K562 (cell line): ENCODE data around the gene SYNJ2. TPM values are rescaled to one million over a fixed set of nuclear protein-coding genes. Genes with fewer than 3 reads are reported as not detected.

ENCODE experiments used
- ATAC-seq: fragments of 200-7000 bp; cut with Tn5 transposase; 3 replicates; pipeline ENCODE4 v1.9.1; 2020; ENCODE audit warnings: moderate library complexity
- BruUV-seq: library from RNA; stranded (reverse); fragments of 400-500 nt; replicated peaks from 2 replicates; lab custom pipeline; 2021; lab: Mats Ljungman, UMichigan
- CTCF ChIA-PET: fragments of 300-600 bp; formaldehyde crosslinking; extraction: SDS; loops from one replicate; lab custom pipeline; 2021; ENCODE audit warnings: low intra/inter-chr PET ratio; lab: Yijun Ruan, JAX
- POLR2A ChIA-PET: fragments of 300-600, 350-650 bp; sonication (Branson Sonifier 250); formaldehyde crosslinking; extraction: SDS; loops from one replicate; lab custom pipeline; 2021; ENCODE audit warnings: antibody characterized with exemption, inconsistent platforms; lab: Yijun Ruan, JAX
- DNase-seq, 4 experiments: peaks; one replicate each; pipeline versions ENCODE4 v3.0.0 to v3.0.0-alpha.2; 2011 to 2018; ENCODE audit warnings: low spot score in 3 of 4, mixed read lengths in 3 of 4; ENCODE audit errors: extremely low read depth in 1 of 4
- FAIRE-seq: peaks from 2 replicates; lab custom pipeline; 2011; peaks lifted over from hg19 to GRCh38; lab: Jason Lieb, UNC
- H2AFZ ChIP-seq: 2 replicates; pipeline ENCODE4 v1.6.0; 2011; ENCODE audit warnings: low read depth, low read length, control low read depth, inconsistent platforms
- H3K27ac ChIP-seq: fragments of 200-600 bp; 3 replicates; pipeline ENCODE4 v1.8.0; 2011; ENCODE audit warnings: low read depth, mild to moderate bottlenecking, control low read depth, inconsistent platforms, low read length, moderate library complexity, mixed read lengths; ENCODE audit errors: extremely low read depth
- H3K27me3 ChIP-seq, 2 experiments: fragments of 300-600 bp in 1 of 2; 2 replicates in 1 of 2; 3 replicates in 1 of 2; pipeline versions ENCODE4 v1.6.0 to v1.8.0; 2011; ENCODE audit warnings: inconsistent platforms in 2 of 2, low read length in 2 of 2, mild to moderate bottlenecking in 1 of 2, mixed read lengths in 1 of 2, moderate library complexity in 1 of 2; ENCODE audit not compliant: control insufficient read depth in 2 of 2, insufficient read depth in 2 of 2
- H3K36me3 ChIP-seq: fragments of 300-600 bp; 3 replicates; pipeline ENCODE4 v1.8.0; 2011; ENCODE audit warnings: mild to moderate bottlenecking, low read length, inconsistent platforms; ENCODE audit not compliant: control insufficient read depth, insufficient read depth
- H3K4me1 ChIP-seq, 2 experiments: fragments of 200-600 bp in 1 of 2; replicated peaks in 1 of 2; 2 replicates in 1 of 2; 3 replicates in 1 of 2; pipeline versions ENCODE4 v1.5.1 to v1.8.0; 2011; ENCODE audit warnings: inconsistent platforms in 2 of 2, low read length in 2 of 2, mild to moderate bottlenecking in 1 of 2, mixed read lengths in 1 of 2, moderate library complexity in 1 of 2; ENCODE audit not compliant: control insufficient read depth in 2 of 2, insufficient read depth in 2 of 2
- H3K4me2 ChIP-seq: 2 replicates; pipeline ENCODE4 v1.6.1; 2011; ENCODE audit warnings: low read length, control low read depth, inconsistent platforms, mixed read lengths; ENCODE audit not compliant: insufficient read depth
- H3K4me3 ChIP-seq: fragments of 200-600 bp; sonication (generic), shearing (Covaris generic); 2 replicates; pipeline ENCODE4 v1.5.1; 2016; ENCODE audit warnings: control low read depth, inconsistent platforms
- H3K79me2 ChIP-seq: fragments of 200-600 bp; 3 replicates; pipeline ENCODE4 v1.8.0; 2011; ENCODE audit warnings: low read length, inconsistent platforms; ENCODE audit not compliant: control insufficient read depth, insufficient read depth
- H3K9ac ChIP-seq, 2 experiments: 2 replicates each; pipeline versions ENCODE4 v1.6.0 to v1.6.1; 2011; ENCODE audit warnings: low read depth in 2 of 2, low read length in 2 of 2, control low read depth in 1 of 2, inconsistent platforms in 1 of 2, mild to moderate bottlenecking in 1 of 2, mixed read lengths in 1 of 2; ENCODE audit not compliant: insufficient read depth in 1 of 2
- H3K9me1 ChIP-seq: one replicate; pipeline ENCODE4 v1.6.0; 2011; ENCODE audit warnings: inconsistent platforms, mild to moderate bottlenecking, low read length, moderate library complexity; ENCODE audit not compliant: control insufficient read depth, insufficient read depth
- H3K9me3 ChIP-seq: replicated peaks from 2 replicates; pipeline ENCODE4 v1.5.1; 2011; ENCODE audit warnings: low read depth, low read length, inconsistent platforms; ENCODE audit not compliant: control insufficient read depth, insufficient read depth
- H4K20me1 ChIP-seq: replicated peaks from 2 replicates; pipeline ENCODE4 v1.6.1; 2011; ENCODE audit warnings: low read length, inconsistent platforms, mixed read lengths; ENCODE audit not compliant: control insufficient read depth, insufficient read depth
- ADNP ChIP-seq: fragments of 200-800 bp; sonication (Bioruptor generic); IDR thresholded peaks from 2 replicates; pipeline ENCODE4 v1.6.1; 2016; ENCODE audit warnings: missing genetic modification characterization, missing compliant biosample characterization
- CEBPB ChIP-seq: fragments of 450-650 bp; IDR thresholded peaks from 2 replicates; pipeline ENCODE4 v1.6.1; 2016; ENCODE audit warnings: missing genetic modification characterization, missing compliant biosample characterization
- CEBPZ ChIP-seq: fragments of 150-350 bp; IDR thresholded peaks from 2 replicates; pipeline ENCODE4 v1.6.1; 2014; ENCODE audit warnings: low read depth, mild to moderate bottlenecking, low read length, borderline replicate concordance
- GMEB1 ChIP-seq: fragments of 250-450 bp; sonication (Bioruptor Pico); IDR thresholded peaks from 2 replicates; pipeline ENCODE4 v1.4.0; 2020; ENCODE audit warnings: mild to moderate bottlenecking
- GTF2A2 ChIP-seq: IDR thresholded peaks from 2 replicates; pipeline ENCODE4 v1.6.1; 2016; ENCODE audit warnings: mild to moderate bottlenecking, missing genetic modification characterization, missing compliant biosample characterization
- HDAC2 ChIP-seq: fragments of 450-650 bp; IDR thresholded peaks from 2 replicates; pipeline ENCODE4 v1.6.1; 2016; ENCODE audit warnings: mild to moderate bottlenecking
- MAFK ChIP-seq: IDR thresholded peaks from 2 replicates; pipeline ENCODE4 v1.6.1; 2011; ENCODE audit warnings: low read length, improper control_type of control experiment
- MLLT1 ChIP-seq, 2 experiments: fragments of 450-650 bp; IDR thresholded peaks; 2 replicates each; pipeline ENCODE4 v1.6.1; 2016
- NR2C2 ChIP-seq, 2 experiments: fragments of 200-800 bp in 1 of 2; sonication (Bioruptor generic) in 1 of 2; sonication (generic) in 1 of 2; formaldehyde crosslinking in 1 of 2; IDR thresholded peaks; 2 replicates each; pipeline versions ENCODE4 v1.6.1 to v1.8.0; 2016 to 2022; ENCODE audit warnings: mild to moderate bottlenecking in 1 of 2, missing compliant biosample characterization in 1 of 2, missing genetic modification characterization in 1 of 2, missing genetic modification reagents in 1 of 2
- RBM14 ChIP-seq: fragments of 200-400 bp; formaldehyde crosslinking; IDR thresholded peaks from 2 replicates; pipeline ENCODE4 v1.6.1; 2018; ENCODE audit warnings: low read depth, mild to moderate bottlenecking, low read length, moderate library complexity, borderline replicate concordance; ENCODE audit not compliant: insufficient read depth
- ZNF280B ChIP-seq: fragments of 250-450 bp; sonication (Bioruptor Pico); IDR thresholded peaks from 2 replicates; pipeline ENCODE4 v1.5.1; 2021; ENCODE audit warnings: mild to moderate bottlenecking
- ZNF764 ChIP-seq: fragments of 250-450 bp; sonication (Bioruptor Pico); IDR thresholded peaks from 2 replicates; pipeline ENCODE4 v1.4.0; 2020; ENCODE audit warnings: low read depth, mild to moderate bottlenecking, moderate library complexity
- WGBS: fragments of 100-300 bp; shearing (Covaris generic); methylation state at CpG from one replicate; pipeline ENCODE4 v1.1.6; 2016; ENCODE audit warnings: low coverage, mixed read lengths; ENCODE audit not compliant: insufficient coverage; ENCODE audit errors: missing lambda C conversion rate; 5-methylcytosine and 5-hydroxymethylcytosine counted together
- in situ Hi-C: fragments of 300-500 bp; cut with MboI; formaldehyde crosslinking; loops from 4 replicates; pipeline ENCODE4 v1.15.0; 2018; ENCODE audit warnings: inconsistent platforms, mixed read lengths
- intact Hi-C: fragments of 100-400 bp; cut with micrococcal nuclease; formaldehyde crosslinking; loops from 2 replicates; pipeline ENCODE4 v1.14.2; 2022
- polyA plus RNA-seq, 8 experiments: library from polyadenylated mRNA; depleted of rRNA in 4 of 8; stranded (reverse) in 5 of 8; unstranded in 3 of 8; fragments of >200 nt; fragmentation: Nextera tagmentation in 2 of 8; fragmentation: Illumina TruSeq in 1 of 8; extraction: Ambion mirVana in 2 of 8; extraction: Trizol in 1 of 8; gene quantifications; 2 replicates each; pipeline versions ENCODE4 v1.2.1 to v1.2.3, GENCODE V29; 2011 to 2014; ENCODE audit warnings: inconsistent platforms in 1 of 8, missing spikeins in 1 of 8
- total RNA-seq, 7 experiments: library from RNA; depleted of rRNA in 6 of 7; stranded (reverse); fragments of >200 nt in 6 of 7; fragmentation: Illumina TruSeq in 2 of 7; extraction: Trizol in 2 of 7; gene quantifications; 2 replicates each; pipeline versions ENCODE4 v1.2.1 to v1.2.3, GENCODE V29; 2011 to 2021; ENCODE audit warnings: low replicate concordance in 1 of 7

SYNJ2 gene
- total and polyA plus RNA-seq, 9 of the 15 experiments (the other 6 are each of a cell fraction or from before 2014, with no cell fraction given), result 3.0 to 27.7 (median 17.8) TPM

- H3K4me2 ChIP-seq, result peak overlapping the region; percentile 69
- no peaks in the 10 kb centered on the region for H3K27me3 ChIP-seq
- H3K27ac ChIP-seq, result peak overlapping the region; percentile 58; the same call in 2 of the 3 replicates
- intact Hi-C loops (no loop called here), in situ Hi-C loops (no loop called here)
- ChIA-PET POLR2A (interaction anchor here (0.8 to 4.3 kb wide), 4 partner anchors 9 to 27 kb away, joined by 3 to 19 read pairs (median 4); no protein-coding TSS in a partner anchor), CTCF (no interaction called here)
- peaks cover 15% of the 10 kb centered on the region for H3K36me3 ChIP-seq
- peak; percentile 57 for ATAC-seq
- no peak overlapping the region for H3K4me3 ChIP-seq
- peak overlapping the region; percentile 20 to 81; a peak in 3 of 4 replicates for H3K9ac ChIP-seq
- peak; percentile 70 to 83 (median 72) for DNase-seq
- no peaks in the 10 kb centered on the region for H3K9me3 ChIP-seq
- peak; percentile 82 for FAIRE-seq
- H4K20me1 ChIP-seq, result no peaks in the 10 kb centered on the region
- H3K9me1 ChIP-seq, result peaks cover 6% of the 10 kb centered on the region
- peaks cover 46 to 60% of the 10 kb centered on the region in 2 experiments for H3K4me1 ChIP-seq
- H3K79me2 ChIP-seq, result peaks cover 8% of the 10 kb centered on the region; the same call in 2 of the 3 replicates
- no TSS peak for BruUV-seq
- 1% methylated on average over 16 of the region's 16 CpGs for WGBS
- H2AFZ ChIP-seq, result peak overlapping the region; percentile 24
- no peak for TF ChIP-seq CEBPZ
- no peak for TF ChIP-seq RBM14
- TF ChIP-seq GTF2A2 (tag), result no peak
- peak; percentile 52 for TF ChIP-seq GMEB1
- TF ChIP-seq NR2C2 (CRISPR knock-in tag; IDR thresholded peaks at IDR 0.05), result peak; percentile 50; the same call in 1 of the 2 replicates
- TF ChIP-seq NR2C2 (tag; IDR thresholded peaks at IDR 0.05), result peak; percentile 65
- no peak for TF ChIP-seq MLLT1 (IDR thresholded peaks at IDR 0.05)
- no peak for TF ChIP-seq ZNF280B
- TF ChIP-seq CEBPB, result no peak
- TF ChIP-seq MAFK, result no peak
- TF ChIP-seq ZNF764, result no peak
- no peak for TF ChIP-seq ADNP (tag)
- TF ChIP-seq HDAC2, result no peak
These were observed 60.7 kb downstream of the SYNJ2 start for GRCh38 chr6:158042245-158042798.
